ENCODE data around the gene ABAT.

DNA sequence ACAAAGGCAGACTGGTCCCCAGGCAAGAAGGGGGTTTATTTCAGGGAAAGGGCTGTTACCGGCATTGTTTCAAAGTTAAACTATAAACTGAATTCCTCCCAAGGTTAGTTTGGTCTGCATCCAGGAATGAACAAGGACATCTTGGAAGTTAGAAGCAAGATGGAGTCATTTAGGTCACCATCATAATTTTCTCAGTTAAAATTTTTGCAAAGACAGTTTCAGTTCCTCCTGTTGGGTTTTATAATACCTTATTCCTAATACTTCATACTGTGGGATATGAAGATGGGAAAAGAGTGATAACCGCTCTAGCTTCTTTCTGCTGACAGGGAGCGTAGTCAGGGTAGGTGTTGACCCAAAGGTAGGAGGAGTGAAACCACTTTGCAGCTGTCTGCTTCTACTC, 148.0 kb downstream of the ABAT start:
- TF ChIP-seq, protein P1, sequence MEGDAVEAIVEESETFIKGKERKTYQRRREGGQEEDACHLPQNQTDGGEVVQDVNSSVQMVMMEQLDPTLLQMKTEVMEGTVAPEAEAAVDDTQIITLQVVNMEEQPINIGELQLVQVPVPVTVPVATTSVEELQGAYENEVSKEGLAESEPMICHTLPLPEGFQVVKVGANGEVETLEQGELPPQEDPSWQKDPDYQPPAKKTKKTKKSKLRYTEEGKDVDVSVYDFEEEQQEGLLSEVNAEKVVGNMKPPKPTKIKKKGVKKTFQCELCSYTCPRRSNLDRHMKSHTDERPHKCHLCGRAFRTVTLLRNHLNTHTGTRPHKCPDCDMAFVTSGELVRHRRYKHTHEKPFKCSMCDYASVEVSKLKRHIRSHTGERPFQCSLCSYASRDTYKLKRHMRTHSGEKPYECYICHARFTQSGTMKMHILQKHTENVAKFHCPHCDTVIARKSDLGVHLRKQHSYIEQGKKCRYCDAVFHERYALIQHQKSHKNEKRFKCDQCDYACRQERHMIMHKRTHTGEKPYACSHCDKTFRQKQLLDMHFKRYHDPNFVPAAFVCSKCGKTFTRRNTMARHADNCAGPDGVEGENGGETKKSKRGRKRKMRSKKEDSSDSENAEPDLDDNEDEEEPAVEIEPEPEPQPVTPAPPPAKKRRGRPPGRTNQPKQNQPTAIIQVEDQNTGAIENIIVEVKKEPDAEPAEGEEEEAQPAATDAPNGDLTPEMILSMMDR (IDR thresholded peaks at IDR 0.05): no peak
- TF ChIP-seq ZFX (IDR thresholded peaks at IDR 0.05; ENCODE audit: borderline replicate concordance): no peak
